Naive B cell (primary cell): ENCODE measurements around the gene OTX2. TPM values are rescaled to one million over a fixed set of nuclear protein-coding genes. Genes with fewer than 3 reads are reported as not detected.

Source experiments
- ATAC-seq, 2 donors: fragments of 150-1000 bp; cut with Tn5 transposase; 2 replicates each; pipeline ENCODE4 v1.10.0; 2021; ENCODE audit warnings: low read depth in 2 of 2, mild to moderate bottlenecking in 2 of 2, moderate library complexity in 2 of 2
- DNase-seq: peaks from one replicate; pipeline ENCODE4 v3.0.0; 2022
- H3K27ac Mint-ChIP-seq, 6 donors: one replicate each; pipeline ENCODE4 v1.8.0; 2020 to 2022; ENCODE audit warnings: mild to moderate bottlenecking in 6 of 6, mixed read lengths in 6 of 6, moderate library complexity in 5 of 6, inconsistent platforms in 2 of 6
- H3K27me3 Mint-ChIP-seq, 3 donors: one replicate each; pipeline ENCODE4 v1.8.0; 2021 to 2022; ENCODE audit warnings: mixed read lengths in 3 of 3, mild to moderate bottlenecking in 1 of 3
- H3K36me3 Mint-ChIP-seq, 2 donors: one replicate each; pipeline ENCODE4 v1.8.0; 2020 to 2022; ENCODE audit warnings: mixed read lengths in 2 of 2, inconsistent platforms in 1 of 2, mild to moderate bottlenecking in 1 of 2
- H3K4me1 Mint-ChIP-seq, 3 donors: one replicate each; pipeline ENCODE4 v1.8.0; 2020 to 2022; ENCODE audit warnings: mixed read lengths in 3 of 3, inconsistent platforms in 1 of 3, mild to moderate bottlenecking in 1 of 3, moderate library complexity in 1 of 3
- H3K4me3 Mint-ChIP-seq, 8 donors: one replicate each; pipeline ENCODE4 v1.8.0; 2020 to 2022; ENCODE audit warnings: mild to moderate bottlenecking in 8 of 8, mixed read lengths in 8 of 8, moderate library complexity in 8 of 8, inconsistent platforms in 2 of 8
- H3K9me3 Mint-ChIP-seq, 7 donors: one replicate each; pipeline ENCODE4 v1.8.0; 2020 to 2022; ENCODE audit warnings: mixed read lengths in 7 of 7, mild to moderate bottlenecking in 5 of 7, inconsistent platforms in 2 of 7, moderate library complexity in 1 of 7
- polyA plus RNA-seq, 6 donors: library from polyadenylated mRNA; unstranded; fragments of 300-500 nt; fragmentation: Illumina TruSeq; gene quantifications; one replicate each; pipeline ENCODE4 v1.2.3, GENCODE V29; 2021; ENCODE audit warnings: low read depth in 6 of 6

Gene OTX2
- polyA plus RNA-seq, 6 donors from 2014 or later = not detected

DNA sequence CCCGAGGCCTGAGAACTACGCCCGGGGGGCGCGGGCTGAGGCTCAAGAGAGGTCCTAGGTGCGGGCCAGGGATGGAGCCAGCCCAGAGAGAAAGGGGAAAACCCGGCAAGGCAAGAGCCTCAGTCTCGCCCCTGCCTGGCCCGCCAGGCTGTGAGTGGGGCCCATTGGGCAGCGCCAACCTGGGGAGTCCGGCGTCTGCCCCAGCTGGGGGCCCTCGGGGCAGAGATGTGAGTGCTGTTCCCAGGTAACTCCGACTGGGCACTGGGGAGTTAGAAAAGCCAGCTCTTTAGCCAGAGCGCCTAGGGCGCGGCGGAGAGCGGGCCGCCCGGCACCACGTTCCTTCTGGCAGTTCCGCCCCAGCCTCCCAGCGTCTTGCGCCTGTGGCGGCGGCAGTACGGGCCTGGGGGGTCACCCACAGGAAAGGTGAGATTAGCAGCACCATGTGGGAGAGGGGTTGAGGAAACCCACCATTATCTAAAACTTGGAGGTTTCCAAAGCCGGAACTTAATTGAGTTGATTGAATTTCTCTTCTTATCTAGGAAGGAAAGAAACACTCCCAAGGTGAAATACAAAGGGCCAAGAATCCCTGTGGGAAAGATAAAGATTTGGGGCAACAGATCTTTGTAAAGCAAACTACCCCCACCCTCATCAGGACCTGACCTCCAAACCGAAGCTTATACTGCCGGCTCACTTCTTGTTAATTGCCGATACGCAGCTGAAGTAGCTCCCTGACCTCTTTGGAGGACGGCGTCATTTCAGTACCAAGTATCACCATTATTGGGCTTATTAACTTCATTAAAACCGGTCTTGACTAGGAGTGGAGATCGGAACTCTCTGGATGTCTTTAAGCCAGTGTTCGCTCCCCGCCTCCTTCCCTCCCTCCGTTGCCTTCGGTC lies 11.6 kb downstream of the OTX2 start:
- Mint-ChIP-seq H3K4me3 (no peak overlapping the region), H3K27ac (no peak overlapping the region), H3K9me3 (peaks cover 0 to 11% (median 2%) of the 10 kb centered on the region in 7 donors), H3K36me3 (no peaks in the 10 kb centered on the region), H3K4me1 (peaks cover 0 to 12% (median 8%) of the 10 kb centered on the region in 3 donors), H3K27me3 (peaks cover 62 to 85% (median 76%) of the 10 kb centered on the region in 3 donors)
- DNase-seq = no peak
- ATAC-seq = no peak

GRCh38 chr14:56797569-56798446 lies 12.5 kb downstream of the OTX2 start:
- H3K9me3 Mint-ChIP-seq = peaks cover 0 to 19% (median 2%) of the 10 kb centered on the region in 7 donors
- H3K27me3 Mint-ChIP-seq = peaks cover 67 to 83% (median 76%) of the 10 kb centered on the region in 3 donors
- H3K27ac Mint-ChIP-seq = no peak overlapping the region
- DNase-seq (no peak), ATAC-seq (no peak)
- peaks cover 0 to 12% (median 8%) of the 10 kb centered on the region in 3 donors for H3K4me1 Mint-ChIP-seq
- H3K4me3 Mint-ChIP-seq = peak overlapping the region in 3 of 8 donors; percentile 28 to 71 (median 47)
- no peaks in the 10 kb centered on the region for H3K36me3 Mint-ChIP-seq

DNA sequence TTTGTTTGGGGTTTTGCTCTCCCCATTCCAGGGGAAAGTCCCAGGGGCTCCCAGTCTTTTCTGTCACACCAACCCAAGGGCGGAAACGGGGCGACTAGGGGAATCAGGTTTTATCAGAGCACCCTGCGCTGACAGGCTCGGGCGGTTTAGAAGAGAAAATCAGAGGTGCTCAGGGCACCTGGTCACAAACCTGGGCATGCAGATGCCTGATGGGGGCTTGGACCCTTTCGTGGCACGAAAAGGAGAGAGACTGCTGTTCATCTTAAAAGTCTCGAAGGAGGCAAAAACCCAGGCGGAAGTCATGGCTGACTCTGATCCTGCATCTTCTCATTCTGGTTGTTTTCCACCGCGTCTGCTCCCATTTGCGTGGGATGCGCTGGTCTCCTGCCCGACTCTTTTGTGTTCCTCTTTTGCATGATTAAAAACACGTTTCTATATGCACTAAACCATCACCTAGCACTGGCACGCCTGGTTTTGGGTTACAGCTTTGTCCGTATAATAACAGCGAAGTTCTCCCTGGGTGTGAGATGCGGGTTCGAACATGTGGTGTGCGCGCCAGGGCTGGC lies 13.2 kb downstream of the OTX2 start:
- H3K27me3 Mint-ChIP-seq = peaks cover 63 to 82% (median 71%) of the 10 kb centered on the region in 3 donors
- H3K27ac Mint-ChIP-seq = no peak overlapping the region
- H3K4me3 Mint-ChIP-seq = peak overlapping the region in 5 of 8 donors; percentile 16 to 71 (median 47)
- H3K36me3 Mint-ChIP-seq = no peaks in the 10 kb centered on the region
- peaks cover 0 to 18% (median 2%) of the 10 kb centered on the region in 7 donors for H3K9me3 Mint-ChIP-seq
- ATAC-seq = no peak
- H3K4me1 Mint-ChIP-seq = peaks cover 0 to 12% (median 8%) of the 10 kb centered on the region in 3 donors
- no peak for DNase-seq

GRCh38 chr14:56796259-56796658 lies 14.0 kb downstream of the OTX2 start:
- peaks cover 63 to 80% (median 68%) of the 10 kb centered on the region in 3 donors for H3K27me3 Mint-ChIP-seq
- H3K4me3 Mint-ChIP-seq = no peak overlapping the region
- DNase-seq (no peak), ATAC-seq (no peak)
- H3K4me1 Mint-ChIP-seq = peaks cover 0 to 12% (median 8%) of the 10 kb centered on the region in 3 donors
- no peak overlapping the region for H3K27ac Mint-ChIP-seq
- peaks cover 0 to 18% (median 2%) of the 10 kb centered on the region in 7 donors for H3K9me3 Mint-ChIP-seq
- H3K36me3 Mint-ChIP-seq = no peaks in the 10 kb centered on the region

DNA sequence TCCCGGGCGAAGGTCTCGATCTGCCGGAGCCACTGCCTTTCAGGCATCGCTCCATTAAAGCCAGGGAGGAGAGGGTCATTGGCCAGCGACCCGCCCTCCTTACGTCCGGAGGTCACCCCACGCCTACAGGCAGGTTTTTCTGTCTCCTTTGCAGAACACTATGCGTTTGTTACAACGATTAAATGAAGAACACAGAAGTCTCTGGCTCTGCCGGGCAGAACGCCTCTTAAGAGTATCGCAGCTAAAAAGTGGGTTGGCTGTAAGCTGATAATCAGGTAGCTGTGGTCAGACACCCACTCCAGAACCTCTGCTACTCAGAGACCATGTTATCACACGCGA lies 15.0 kb downstream of the OTX2 start:
- H3K36me3 Mint-ChIP-seq = no peaks in the 10 kb centered on the region
- ATAC-seq (no peak), DNase-seq (no peak)
- peaks cover 60 to 81% (median 62%) of the 10 kb centered on the region in 3 donors for H3K27me3 Mint-ChIP-seq
- peak overlapping the region in 1 of 8 donors; percentile 44 for H3K4me3 Mint-ChIP-seq
- H3K9me3 Mint-ChIP-seq = peaks cover 0 to 17% (median 2%) of the 10 kb centered on the region in 7 donors
- peaks cover 0 to 12% (median 8%) of the 10 kb centered on the region in 3 donors for H3K4me1 Mint-ChIP-seq
- peak overlapping the region in 1 of 6 donors; percentile 35 for H3K27ac Mint-ChIP-seq

- H3K36me3 Mint-ChIP-seq = no peaks in the 10 kb centered on the region
- peaks cover 59 to 86% (median 65%) of the 10 kb centered on the region in 3 donors for H3K27me3 Mint-ChIP-seq
- H3K4me1 Mint-ChIP-seq = peaks cover 0 to 12% (median 8%) of the 10 kb centered on the region in 3 donors
- H3K4me3 Mint-ChIP-seq = peak overlapping the region in 1 of 8 donors; percentile 44
- ATAC-seq (no peak), DNase-seq (no peak)
- peaks cover 0 to 17% (median 4%) of the 10 kb centered on the region in 7 donors for H3K9me3 Mint-ChIP-seq
- H3K27ac Mint-ChIP-seq = no peak overlapping the region
Observed at GRCh38 chr14:56794557-56795283, 15.6 kb downstream of the OTX2 start.

- DNase-seq (no peak), ATAC-seq (no peak)
- Mint-ChIP-seq H3K9me3 (peaks cover 0 to 17% (median 4%) of the 10 kb centered on the region in 7 donors), H3K36me3 (no peaks in the 10 kb centered on the region), H3K4me1 (peaks cover 0 to 12% (median 8%) of the 10 kb centered on the region in 3 donors), H3K27ac (peak overlapping the region in 1 of 6 donors; percentile 42), H3K4me3 (no peak overlapping the region), H3K27me3 (peaks cover 53 to 83% (median 61%) of the 10 kb centered on the region in 3 donors)
Observed at GRCh38 chr14:56794088-56794556, 16.2 kb downstream of the OTX2 start.

GRCh38 chr14:56789955-56790354 lies 20.3 kb downstream of the OTX2 start:
- Mint-ChIP-seq H3K4me3 (no peak overlapping the region), H3K27me3 (peaks cover 41 to 66% (median 42%) of the 10 kb centered on the region in 3 donors), H3K9me3 (peaks cover 0 to 17% (median 3%) of the 10 kb centered on the region in 7 donors), H3K36me3 (no peaks in the 10 kb centered on the region), H3K27ac (no peak overlapping the region), H3K4me1 (no peaks in the 10 kb centered on the region)
- no peak for DNase-seq
- no peak for ATAC-seq

DNA sequence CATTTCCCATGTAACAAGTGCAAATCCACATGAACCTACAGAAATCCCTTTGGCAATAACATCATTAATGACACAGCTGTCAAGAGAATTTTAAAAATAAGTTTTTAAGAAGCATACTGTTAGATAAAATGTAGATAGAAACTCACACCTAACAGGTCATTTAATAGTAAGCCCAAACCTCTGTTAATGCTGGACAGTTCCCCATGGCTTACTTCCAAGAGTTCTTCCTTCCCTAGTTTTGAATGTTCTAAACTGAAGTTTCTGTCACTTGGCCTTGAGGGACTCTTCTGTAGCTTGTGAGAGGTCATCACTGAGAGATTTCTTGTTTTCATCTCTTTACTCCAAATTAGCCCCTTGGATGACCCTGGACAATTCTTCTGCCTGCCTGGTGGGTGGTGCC lies 22.7 kb downstream of the OTX2 start:
- no peak overlapping the region for H3K4me3 Mint-ChIP-seq
- no peak for DNase-seq
- no peak overlapping the region for H3K27ac Mint-ChIP-seq
- no peaks in the 10 kb centered on the region for H3K36me3 Mint-ChIP-seq
- H3K4me1 Mint-ChIP-seq = no peaks in the 10 kb centered on the region
- peaks cover 26 to 45% (median 30%) of the 10 kb centered on the region in 3 donors for H3K27me3 Mint-ChIP-seq
- H3K9me3 Mint-ChIP-seq = peaks cover 0 to 7% (median 0%) of the 10 kb centered on the region in 7 donors
- no peak for ATAC-seq

DNA sequence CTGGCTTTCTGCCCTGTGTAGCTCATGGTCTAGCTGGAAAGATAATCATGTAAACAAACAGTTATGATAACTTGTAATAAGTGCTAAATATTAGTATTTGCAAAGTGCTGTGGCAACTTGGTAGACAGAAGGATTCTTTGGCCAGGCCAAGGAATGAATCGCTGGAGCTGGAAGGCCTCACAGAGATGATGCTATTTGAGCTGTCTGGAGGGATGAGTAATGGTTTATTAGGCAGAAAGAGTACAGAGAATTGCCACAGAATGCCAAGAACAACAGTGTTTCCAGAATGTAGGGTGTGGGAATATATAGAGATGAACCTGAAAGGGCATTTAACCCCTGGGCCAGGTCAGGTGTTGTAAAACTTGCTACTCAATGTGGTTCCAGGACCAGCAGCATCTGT lies 27.6 kb downstream of the OTX2 start:
- Mint-ChIP-seq H3K27ac (no peak overlapping the region), H3K4me3 (no peak overlapping the region), H3K36me3 (no peaks in the 10 kb centered on the region), H3K9me3 (no peaks in the 10 kb centered on the region), H3K4me1 (no peaks in the 10 kb centered on the region), H3K27me3 (peaks cover 7 to 12% (median 9%) of the 10 kb centered on the region in 3 donors)
- ATAC-seq = no peak
- no peak for DNase-seq

DNA sequence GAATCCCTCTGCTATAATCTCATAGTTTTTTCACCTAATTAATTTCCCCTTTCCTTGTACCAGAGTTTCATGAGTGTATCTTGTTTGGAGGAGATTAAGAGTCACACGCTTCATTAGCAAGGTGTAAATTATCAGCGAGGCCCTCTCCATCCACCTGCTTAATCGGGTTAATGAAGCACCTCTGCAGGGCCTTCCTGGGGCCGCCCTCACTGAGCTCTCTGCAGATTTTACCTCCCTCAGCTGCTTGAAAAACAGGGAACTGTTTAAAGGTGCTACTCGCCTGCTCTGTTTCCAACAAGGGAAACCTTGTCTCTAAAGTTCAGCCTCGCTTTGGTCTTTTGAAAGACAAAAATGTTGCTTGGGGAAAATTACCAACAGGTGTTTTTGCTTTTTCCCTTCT lies 35.8 kb downstream of the OTX2 start:
- H3K36me3 Mint-ChIP-seq = no peaks in the 10 kb centered on the region
- H3K4me3 Mint-ChIP-seq = no peak overlapping the region
- DNase-seq (no peak), ATAC-seq (no peak)
- H3K27me3 Mint-ChIP-seq = peaks cover 0 to 13% (median 0%) of the 10 kb centered on the region in 3 donors
- H3K4me1 Mint-ChIP-seq = no peaks in the 10 kb centered on the region
- peaks cover 0 to 3% (median 0%) of the 10 kb centered on the region in 7 donors for H3K9me3 Mint-ChIP-seq
- H3K27ac Mint-ChIP-seq = peak overlapping the region in 1 of 6 donors; percentile 6

GRCh38 chr14:56770512-56770911 lies 39.8 kb downstream of the OTX2 start:
- Mint-ChIP-seq H3K4me3 (no peak overlapping the region), H3K4me1 (no peaks in the 10 kb centered on the region), H3K36me3 (no peaks in the 10 kb centered on the region), H3K27ac (no peak overlapping the region), H3K9me3 (peaks cover 0 to 3% (median 0%) of the 10 kb centered on the region in 7 donors), H3K27me3 (peaks cover 0 to 13% (median 3%) of the 10 kb centered on the region in 3 donors)
- DNase-seq (no peak), ATAC-seq (no peak)
